ENCODE results near the gene CES5A. TPM values are rescaled to one million over a fixed set of nuclear protein-coding genes. Genes with fewer than 3 reads are reported as not detected.
"Not testable (repeated sequence)": the region's sequence is repeated elsewhere in the genome, so short reads cannot be mapped to it uniquely, and the experiment has no call there.

Gene CES5A
- total RNA-seq: not detected
- long read RNA-seq: 0 reads

DNA sequence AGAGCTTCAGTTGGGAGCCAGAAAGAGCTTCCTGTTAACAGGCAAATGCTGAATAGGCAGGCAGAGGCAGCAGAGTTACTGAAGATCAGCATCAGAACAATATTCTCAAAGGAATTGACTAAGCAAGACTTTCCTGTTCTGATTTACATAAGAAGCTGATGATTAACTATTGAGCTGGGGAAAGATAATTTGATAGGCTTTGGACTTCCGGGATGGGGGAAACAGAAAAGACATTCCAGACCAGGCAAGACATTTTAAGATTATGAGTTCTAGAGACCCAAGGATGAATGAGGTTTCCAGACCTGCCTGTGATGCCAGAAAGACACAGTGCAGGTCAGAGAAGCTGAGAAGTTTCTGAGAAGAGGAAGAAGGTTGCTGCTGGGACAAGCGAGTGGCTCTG, at the start of gene CES5A:
TSS of gene CES5A (minus strand) at position 101 of the 400 bp plus-strand sequence. CDS start 152 bp downstream, outside the sequence.
- no peak for DNase-seq (ENCODE audit: low spot score)
- intact Hi-C loops (cut with DNase I): no loop called here

DNA sequence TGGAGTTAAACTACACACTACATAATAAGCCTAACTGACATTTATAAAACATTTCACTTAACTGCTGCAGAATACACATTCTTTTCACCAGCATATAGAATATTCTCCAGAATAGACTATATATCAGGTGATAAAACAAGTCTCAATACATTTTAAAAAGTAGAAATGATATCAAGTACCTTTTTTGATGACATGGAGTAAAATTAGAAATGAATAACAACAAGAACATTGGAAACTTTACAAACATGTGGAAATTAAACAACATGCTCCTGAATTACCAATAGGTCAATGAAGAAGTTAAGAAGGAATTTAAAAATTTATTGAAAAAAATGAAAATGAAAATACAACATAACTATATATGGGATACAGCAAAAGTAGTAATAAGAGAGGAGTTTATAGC, 47.5 kb upstream of the CES5A start:
- DNase-seq (ENCODE audit: low spot score): no peak
- intact Hi-C loops (cut with DNase I): no loop called here

DNA sequence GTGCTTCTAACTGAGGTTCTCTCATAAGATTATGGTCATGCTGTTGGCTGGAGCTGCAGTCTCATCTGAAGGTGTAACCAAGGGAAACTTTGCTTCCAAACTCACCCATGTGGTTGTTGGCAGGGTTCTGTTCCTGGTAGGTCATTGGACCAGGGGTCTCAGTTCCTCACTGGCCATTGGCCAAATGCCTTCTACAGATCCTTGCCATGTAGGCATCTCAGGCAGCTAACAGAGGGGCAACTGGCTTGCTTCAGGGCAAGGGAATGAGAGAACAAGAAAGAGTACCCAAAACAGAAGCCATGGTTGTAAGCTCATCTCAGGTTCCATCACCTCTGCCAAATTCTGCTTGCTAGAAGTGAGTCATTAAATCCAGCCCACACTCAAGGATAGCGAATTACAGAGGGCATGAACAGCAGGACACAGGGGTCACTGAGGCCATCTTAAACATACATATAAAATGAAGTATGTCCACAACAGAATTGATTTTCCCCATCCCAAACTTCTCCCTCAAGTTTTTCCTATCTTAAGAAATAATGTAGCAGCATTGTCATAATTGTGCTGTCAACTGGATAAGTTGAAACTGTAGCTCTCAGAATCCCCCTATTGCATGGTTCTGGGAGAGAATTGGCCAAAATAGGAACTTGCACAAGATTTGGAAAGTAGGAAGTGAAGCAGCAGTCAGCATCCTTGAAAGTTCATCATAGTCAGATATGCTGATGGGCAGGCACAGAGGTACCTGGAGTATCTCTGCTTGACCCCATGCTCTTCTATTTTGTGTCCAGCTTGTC, 42.4 kb upstream of the CES5A start:
- intact Hi-C loops (cut with DNase I): no loop called here
- DNase-seq (ENCODE audit: low spot score): no peak

DNA sequence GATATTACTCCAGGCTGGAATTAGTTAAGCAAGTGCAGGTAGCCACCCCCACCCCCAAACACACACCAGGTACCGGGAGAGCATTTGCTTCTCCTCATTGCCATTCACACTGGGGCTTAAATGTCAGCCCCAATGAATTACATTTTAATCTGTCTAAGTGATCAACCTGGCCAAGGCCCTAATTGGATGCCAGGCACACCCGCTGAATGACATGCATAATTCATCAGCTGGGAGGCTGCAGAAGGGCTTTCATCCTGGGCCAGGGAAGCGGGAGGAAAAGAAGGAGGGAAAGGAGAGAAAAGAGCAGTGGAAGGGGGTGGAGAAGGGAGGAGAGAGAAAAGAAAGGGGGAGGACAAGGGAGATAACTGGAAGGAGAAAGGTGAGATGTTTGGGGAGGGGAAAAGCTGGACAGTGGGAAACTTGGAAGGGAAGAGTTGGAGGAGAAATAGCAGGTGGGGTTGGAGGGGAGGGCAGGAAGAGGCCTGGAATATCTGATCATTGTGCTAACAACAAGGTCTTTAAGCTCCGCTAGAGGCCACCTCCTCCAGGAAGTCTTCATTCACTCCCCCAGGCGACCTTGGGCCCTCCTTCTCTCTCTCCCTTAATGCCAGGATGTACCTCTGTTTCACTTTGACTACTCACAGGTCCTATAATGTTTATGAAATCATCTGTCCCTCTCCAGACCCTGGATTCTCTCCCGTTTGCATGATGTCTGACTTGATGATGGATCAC, 40.1 kb upstream of the CES5A start:
- intact Hi-C loops (cut with DNase I): no loop called here
- DNase-seq (ENCODE audit: low spot score): no peak

DNA sequence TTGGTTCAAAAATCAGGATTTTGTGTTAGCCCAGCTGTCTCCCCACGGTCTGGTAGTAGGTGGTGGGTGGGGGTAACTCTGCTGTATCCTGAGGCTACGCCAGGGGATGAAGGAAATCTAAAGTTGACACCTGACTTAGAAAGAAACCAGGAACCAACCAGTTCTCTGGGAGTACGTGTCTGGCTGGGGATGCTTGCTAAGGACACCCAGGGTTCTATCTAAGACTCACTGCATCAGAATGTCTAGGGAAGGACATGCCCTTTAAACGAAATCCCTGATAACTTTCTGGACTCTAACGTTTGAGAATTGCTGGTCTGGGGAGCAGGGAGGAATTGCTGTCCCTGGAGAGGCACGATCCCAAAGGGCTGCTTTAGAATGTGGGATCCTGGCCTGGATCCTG, 39.2 kb upstream of the CES5A start:
- DNase-seq (ENCODE audit: low spot score): no peak
- intact Hi-C loops (cut with DNase I): no loop called here

DNA sequence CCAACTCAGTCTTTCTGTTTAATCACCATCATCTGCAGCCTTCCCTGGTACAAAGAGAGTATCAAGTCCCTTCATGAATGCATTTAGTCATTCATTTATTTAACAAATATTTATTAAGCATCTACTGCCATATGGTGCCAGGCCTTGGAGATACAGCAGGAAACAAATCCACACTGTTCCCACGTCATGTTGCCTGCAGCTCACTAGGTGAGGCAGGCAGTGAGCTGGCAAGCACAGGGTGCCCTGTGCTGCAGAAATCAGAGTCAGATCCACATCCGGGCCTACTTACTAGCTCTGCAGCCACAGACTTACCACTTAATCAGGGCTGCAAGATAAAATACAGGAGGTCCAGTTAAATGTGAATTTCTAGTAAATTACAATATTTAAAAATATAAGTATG, 38.5 kb upstream of the CES5A start:
- intact Hi-C loops (cut with DNase I): no loop called here
- DNase-seq (ENCODE audit: low spot score): no peak

GRCh38 chr16:55913121-55913520, 37.9 kb upstream of the CES5A start:
- intact Hi-C loops (cut with DNase I): not testable (repeated sequence)

DNA sequence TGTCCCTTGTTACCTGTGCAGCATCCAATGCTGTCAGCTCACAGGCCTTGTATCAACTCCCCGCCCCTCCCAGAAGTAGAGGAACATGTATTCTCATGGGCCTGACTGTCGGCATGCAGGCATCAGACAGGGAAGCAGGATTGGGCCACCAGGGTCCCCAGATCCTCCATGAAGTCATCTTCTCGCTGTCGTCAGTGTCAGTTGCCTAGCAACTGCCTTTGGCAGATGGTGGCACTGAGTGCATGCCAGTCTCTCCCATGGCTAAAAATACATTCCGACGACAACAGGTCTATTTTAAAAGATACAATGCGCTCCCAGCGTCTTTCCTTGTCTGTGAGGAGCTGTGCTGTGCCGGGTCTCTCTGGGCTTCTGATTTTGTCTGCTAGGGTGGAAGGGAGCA, 36.8 kb upstream of the CES5A start:
- peak; percentile 79 for DNase-seq (ENCODE audit: low spot score)
- intact Hi-C loops (cut with DNase I): no loop called here

More at GRCh38 chr16:55913121-55913520, 37.9 kb upstream of the CES5A start:
- not testable (repeated sequence) for DNase-seq (ENCODE audit: low spot score)

- intact Hi-C loops (cut with DNase I): no loop called here
- DNase-seq (ENCODE audit: low spot score): no peak
Observed at GRCh38 chr16:55911616-55912015, 36.4 kb upstream of the CES5A start.

- no peak for DNase-seq (ENCODE audit: low spot score)
- intact Hi-C loops (cut with DNase I): no loop called here
Observed at GRCh38 chr16:55909876-55910275, 34.7 kb upstream of the CES5A start.

DNA sequence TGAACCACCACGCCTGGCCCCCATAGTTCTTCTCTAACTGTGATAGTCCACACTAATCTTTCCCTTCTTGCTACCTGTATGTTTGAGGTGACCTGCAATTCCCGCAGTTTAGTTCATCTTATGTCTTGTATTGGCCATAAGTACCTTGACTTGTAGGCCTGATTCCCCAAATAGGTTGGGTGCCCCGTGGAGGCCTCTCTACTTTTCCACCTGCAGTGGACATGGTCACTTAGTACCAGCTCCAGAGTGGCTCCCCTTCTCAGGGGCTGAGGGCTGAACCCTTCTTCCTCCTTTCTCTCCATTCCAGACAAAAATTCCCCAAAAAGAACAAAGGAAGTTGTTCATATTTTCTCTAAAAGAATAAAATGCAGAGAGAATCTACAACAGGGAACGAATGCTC, 33.5 kb upstream of the CES5A start:
- intact Hi-C loops (cut with DNase I): no loop called here
- DNase-seq (ENCODE audit: low spot score): no peak

GRCh38 chr16:55907661-55908060, 32.5 kb upstream of the CES5A start:
- intact Hi-C loops (cut with DNase I): no loop called here
- no peak for DNase-seq (ENCODE audit: low spot score)

GRCh38 chr16:55906123-55906522, 30.9 kb upstream of the CES5A start:
- intact Hi-C loops (cut with DNase I): no loop called here
- no peak for DNase-seq (ENCODE audit: low spot score)

- no peak for DNase-seq (ENCODE audit: low spot score)
- intact Hi-C loops (cut with DNase I): no loop called here
Observed at GRCh38 chr16:55905651-55906050, 30.5 kb upstream of the CES5A start.

DNA sequence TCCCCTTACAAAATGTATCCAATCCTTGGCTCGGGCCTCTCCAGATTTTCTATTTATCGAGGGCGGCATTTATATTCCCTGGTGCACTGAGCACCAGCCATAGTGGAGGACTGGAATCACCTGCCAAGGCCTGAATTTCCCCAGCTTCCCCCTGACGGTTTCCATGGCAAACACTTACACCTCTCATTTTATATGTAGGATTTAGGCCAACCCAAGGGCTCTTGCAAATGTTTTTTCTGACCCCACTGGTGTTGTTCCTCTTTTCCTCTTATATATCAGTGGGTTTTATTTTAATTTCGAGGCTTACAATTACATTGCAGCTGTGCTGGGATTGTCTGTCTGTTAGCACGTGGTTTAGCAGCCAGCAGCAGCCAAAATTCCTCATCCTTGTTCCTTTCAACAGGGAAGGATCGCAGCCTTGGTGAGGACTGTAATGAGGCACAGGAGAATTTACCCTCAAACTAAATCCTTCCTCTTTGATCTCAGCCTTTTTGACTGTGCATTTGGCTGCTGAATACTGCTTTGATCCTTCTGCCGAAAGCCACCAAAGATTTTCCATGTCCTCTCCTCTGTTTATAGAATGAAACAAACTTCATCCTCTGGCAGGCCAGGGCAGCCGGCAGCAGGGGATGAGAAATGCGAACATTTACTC, 26.5 kb upstream of the CES5A start:
- intact Hi-C loops (cut with DNase I): no loop called here
- DNase-seq (ENCODE audit: low spot score): no peak

DNA sequence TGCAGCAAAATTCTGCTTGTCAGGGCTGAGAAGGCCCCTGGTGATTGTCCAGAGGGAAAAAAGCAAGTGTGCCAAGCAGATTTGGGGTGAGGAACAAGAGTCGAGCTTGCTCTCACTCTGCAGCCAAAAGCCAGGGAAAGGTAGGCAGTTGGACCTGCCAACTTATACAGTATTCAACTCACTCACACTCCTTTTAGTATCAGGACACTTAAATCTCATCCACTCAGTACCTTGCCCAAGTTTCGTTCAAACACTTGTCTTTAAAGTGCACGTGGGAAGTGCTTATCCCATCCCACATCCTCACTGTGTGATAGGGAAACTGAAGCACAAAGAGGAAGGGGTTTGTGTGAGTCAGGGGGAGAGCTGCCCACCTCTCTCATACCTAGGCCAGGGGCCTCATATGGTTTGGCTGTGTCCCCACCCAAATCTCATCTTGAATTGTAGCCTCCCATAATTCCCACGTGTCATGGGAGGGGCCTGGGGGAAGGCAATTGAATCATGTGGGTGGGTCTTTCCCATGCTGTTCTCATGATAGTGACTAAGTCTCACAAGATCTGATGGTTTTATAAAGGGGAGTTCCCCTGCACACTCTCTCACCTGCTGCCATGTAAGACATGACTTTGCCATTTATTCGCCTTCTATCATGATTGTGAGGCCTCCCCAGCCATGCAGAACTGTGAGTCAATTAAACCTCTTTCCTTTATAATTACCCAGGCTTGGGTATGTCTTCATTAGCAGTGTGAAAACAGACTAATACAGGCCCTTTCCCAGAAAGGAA, 25.6 kb upstream of the CES5A start:
- intact Hi-C loops (cut with DNase I): no loop called here
- DNase-seq (ENCODE audit: low spot score): no peak

- intact Hi-C loops (cut with DNase I): no loop called here
Observed at GRCh38 chr16:55899857-55900256, 24.7 kb upstream of the CES5A start.

DNA sequence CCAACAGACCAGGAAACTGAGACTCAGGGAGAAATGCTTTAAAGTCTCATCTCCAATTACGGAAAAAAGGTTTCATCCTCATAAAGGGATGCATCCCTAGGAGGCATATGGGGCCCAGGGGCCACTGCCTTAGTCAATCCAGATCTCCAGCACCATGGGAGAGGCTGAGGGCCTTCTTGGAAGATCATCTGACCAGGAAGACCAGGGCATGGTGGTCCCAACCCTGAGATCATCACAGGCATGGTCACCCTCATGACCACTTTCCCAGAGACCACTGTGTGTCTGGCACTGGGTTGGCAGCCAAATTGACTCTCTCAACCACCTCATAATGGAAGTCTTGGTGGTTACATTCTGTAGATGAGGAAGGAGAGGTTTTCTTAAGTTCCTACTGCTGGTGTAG, 23.4 kb upstream of the CES5A start:
- no peak for DNase-seq (ENCODE audit: low spot score)
- intact Hi-C loops (cut with DNase I): no loop called here

More at GRCh38 chr16:55899857-55900256, 24.7 kb upstream of the CES5A start:
- no peak for DNase-seq (ENCODE audit: low spot score)

DNA sequence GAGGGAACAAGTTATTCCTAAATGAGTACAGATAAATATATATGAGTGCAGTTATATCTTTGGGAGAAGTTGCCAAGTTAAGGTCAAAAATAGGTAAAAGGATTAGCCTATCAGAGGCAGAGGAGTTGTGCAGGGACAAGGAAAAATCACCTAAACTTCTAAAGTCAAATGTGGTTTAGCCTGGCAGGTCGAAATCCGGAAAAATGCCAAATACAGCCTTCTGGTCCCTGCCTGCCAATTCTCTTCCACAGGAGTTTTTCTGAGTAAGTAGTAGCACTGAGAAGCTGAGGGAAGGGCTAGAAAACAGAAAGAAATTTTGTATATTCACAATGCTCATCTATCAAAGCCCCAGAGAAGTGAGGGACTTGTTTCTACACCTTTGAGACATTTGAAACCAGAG, 17.6 kb upstream of the CES5A start:
- DNase-seq (ENCODE audit: low spot score): no peak
- intact Hi-C loops (cut with DNase I): no loop called here

- intact Hi-C loops (cut with DNase I): no loop called here
- no peak for DNase-seq (ENCODE audit: low spot score)
Observed at GRCh38 chr16:55889518-55889917, 14.3 kb upstream of the CES5A start.

Data from cardiac septum (tissue), 1 donor.